Measurements from ENCODE around the gene MTAP. TPM values are rescaled to one million over a fixed set of nuclear protein-coding genes. Genes with fewer than 3 reads are reported as not detected.

The MTAP gene
- total RNA-seq, 1 donor from 2014 or later: 35.2 TPM

- H3K36me3 ChIP-seq: no peaks in the 10 kb centered on the region
- no peaks in the 10 kb centered on the region for H3K9me3 ChIP-seq
- no peak for ATAC-seq
- no peak for DNase-seq
- no peak for TF ChIP-seq CTCF (IDR thresholded peaks at IDR 0.05)
- no peaks in the 10 kb centered on the region for H3K4me1 ChIP-seq
- no peak overlapping the region for H3K27ac ChIP-seq
- no peak overlapping the region for H3K4me3 ChIP-seq
- intact Hi-C loops (cut with DNase I): no loop called here
- no peaks in the 10 kb centered on the region for H3K27me3 ChIP-seq (ENCODE audit: low read depth)
These were observed 40.4 kb upstream of the MTAP start for GRCh38 chr9:21762064-21762463.

GRCh38 chr9:21764846-21765245 is 37.6 kb upstream of the MTAP start:
- H3K36me3 ChIP-seq: no peaks in the 10 kb centered on the region
- H3K4me1 ChIP-seq: no peaks in the 10 kb centered on the region
- intact Hi-C loops (cut with DNase I): no loop called here
- DNase-seq (no peak), ATAC-seq (no peak)
- TF ChIP-seq CTCF (IDR thresholded peaks at IDR 0.05): no peak
- H3K27ac ChIP-seq: no peak overlapping the region
- no peak overlapping the region for H3K4me3 ChIP-seq
- no peaks in the 10 kb centered on the region for H3K9me3 ChIP-seq
- H3K27me3 ChIP-seq (ENCODE audit: low read depth): no peaks in the 10 kb centered on the region

- no peaks in the 10 kb centered on the region for H3K27me3 ChIP-seq (ENCODE audit: low read depth)
- no peaks in the 10 kb centered on the region for H3K4me1 ChIP-seq
- no peak for DNase-seq
- H3K4me3 ChIP-seq: no peak overlapping the region
- no peaks in the 10 kb centered on the region for H3K9me3 ChIP-seq
- no peak for TF ChIP-seq CTCF (IDR thresholded peaks at IDR 0.05)
- intact Hi-C loops (cut with DNase I): no loop called here
- ATAC-seq: no peak
- no peaks in the 10 kb centered on the region for H3K36me3 ChIP-seq
- H3K27ac ChIP-seq: no peak overlapping the region
These were observed 36.3 kb upstream of the MTAP start for GRCh38 chr9:21766096-21766495.

GRCh38 chr9:21770871-21771560 is 31.4 kb upstream of the MTAP start:
- Histone ChIP-seq H3K36me3 (no peaks in the 10 kb centered on the region), H3K27me3 (ENCODE audit: low read depth) (no peaks in the 10 kb centered on the region), H3K27ac (no peak overlapping the region), H3K4me1 (no peaks in the 10 kb centered on the region), H3K4me3 (no peak overlapping the region), H3K9me3 (no peaks in the 10 kb centered on the region)
- DNase-seq (no peak), ATAC-seq (no peak)
- no peak for TF ChIP-seq CTCF (IDR thresholded peaks at IDR 0.05)
- intact Hi-C loops (cut with DNase I): no loop called here

- peaks cover 5% of the 10 kb centered on the region for H3K27me3 ChIP-seq (ENCODE audit: low read depth)
- ATAC-seq: no peak
- H3K9me3 ChIP-seq: no peaks in the 10 kb centered on the region
- TF ChIP-seq CTCF (IDR thresholded peaks at IDR 0.05): no peak
- no peaks in the 10 kb centered on the region for H3K36me3 ChIP-seq
- no peak for DNase-seq
- H3K4me1 ChIP-seq: no peaks in the 10 kb centered on the region
- intact Hi-C loops (cut with DNase I): no loop called here
- no peak overlapping the region for H3K4me3 ChIP-seq
- H3K27ac ChIP-seq: no peak overlapping the region
These were observed 24.7 kb upstream of the MTAP start for GRCh38 chr9:21777701-21778100.

Data from lower lobe of right lung (tissue), 2 donors.